GM21515 (cell line): ENCODE data around the gene PUS7.
"Not testable (repeated sequence)": the region's sequence is repeated elsewhere in the genome, so short reads cannot be mapped to it uniquely, and the experiment has no call there.

ENCODE experiments used
- ATAC-seq: cut with Tn5 transposase; IDR thresholded peaks from one replicate; pipeline ENCODE4 v1.9.1; 2021; ENCODE audit not compliant: unreplicated experiment

Gene PUS7

GRCh38 chr7:105450177-105450861 lies 71.8 kb downstream of the PUS7 start:
- ATAC-seq, result no peak

- peak; percentile 90 for ATAC-seq
These were observed 73.9 kb downstream of the PUS7 start for GRCh38 chr7:105448181-105448580.

GRCh38 chr7:105444342-105444987 lies 77.6 kb downstream of the PUS7 start:
- ATAC-seq, result no peak

- not testable (repeated sequence) for ATAC-seq
These were observed 79.9 kb downstream of the PUS7 start for GRCh38 chr7:105442214-105442613.

- no peak for ATAC-seq
These were observed 82.7 kb downstream of the PUS7 start for GRCh38 chr7:105439174-105439893.

- no peak for ATAC-seq
These were observed 83.3 kb downstream of the PUS7 start for GRCh38 chr7:105438847-105439173.

GRCh38 chr7:105438254-105438653 lies 83.8 kb downstream of the PUS7 start:
- no peak for ATAC-seq

GRCh38 chr7:105437356-105437755 lies 84.7 kb downstream of the PUS7 start:
- ATAC-seq, result not testable (repeated sequence)

GRCh38 chr7:105429746-105430612 lies 92.1 kb downstream of the PUS7 start:
- ATAC-seq, result no peak

GRCh38 chr7:105426606-105427146 lies 95.4 kb downstream of the PUS7 start:
- ATAC-seq, result no peak

- ATAC-seq, result no peak
These were observed 98.1 kb downstream of the PUS7 start for GRCh38 chr7:105423987-105424386.

GRCh38 chr7:105413887-105414437 lies 108.1 kb downstream of the PUS7 start:
- ATAC-seq, result no peak

GRCh38 chr7:105410774-105411173 lies 111.3 kb downstream of the PUS7 start:
- not testable (repeated sequence) for ATAC-seq

- ATAC-seq, result not testable (repeated sequence)
These were observed 112.3 kb downstream of the PUS7 start for GRCh38 chr7:105409775-105410174.

- ATAC-seq, result no peak
These were observed 113.2 kb downstream of the PUS7 start for GRCh38 chr7:105408791-105409410.
